Osteocyte (in vitro differentiated cells): ENCODE data around the gene PDGFRB. TPM values are rescaled to one million over a fixed set of nuclear protein-coding genes. Genes with fewer than 3 reads are reported as not detected.

Experiments used
- DNase-seq: peaks from one replicate; pipeline ENCODE4 v3.0.0; 2021; ENCODE audit warnings: mixed read lengths; ENCODE audit not compliant: unreplicated experiment; ENCODE audit errors: extremely low spot score
- H3K27ac Mint-ChIP-seq: one replicate; pipeline ENCODE4 v1.8.0; 2021; ENCODE audit warnings: mild to moderate bottlenecking, mixed read lengths; ENCODE audit not compliant: unreplicated experiment
- H3K27me3 Mint-ChIP-seq: one replicate; pipeline ENCODE4 v1.8.0; 2021; ENCODE audit warnings: mixed read lengths; ENCODE audit not compliant: unreplicated experiment
- H3K36me3 Mint-ChIP-seq: one replicate; pipeline ENCODE4 v1.8.0; 2021; ENCODE audit warnings: mixed read lengths; ENCODE audit not compliant: unreplicated experiment
- H3K4me1 Mint-ChIP-seq: one replicate; pipeline ENCODE4 v1.8.0; 2021; ENCODE audit warnings: mixed read lengths; ENCODE audit not compliant: unreplicated experiment
- H3K4me3 Mint-ChIP-seq: one replicate; pipeline ENCODE4 v1.8.0; 2021; ENCODE audit warnings: mild to moderate bottlenecking, moderate library complexity, mixed read lengths; ENCODE audit not compliant: unreplicated experiment
- H3K9me3 Mint-ChIP-seq: one replicate; pipeline ENCODE4 v1.8.0; 2021; ENCODE audit warnings: mixed read lengths; ENCODE audit not compliant: unreplicated experiment
- CTCF ChIP-seq: fragments of 200-600 bp; sonication (generic); IDR thresholded peaks from 2 replicates; pipeline ENCODE4 v1.5.0; 2021; ENCODE audit warnings: antibody characterized with exemption, mild to moderate bottlenecking, moderate library complexity
- total RNA-seq: library from RNA; stranded (reverse); gene quantifications from 2 replicates; pipeline ENCODE4 v1.2.1, GENCODE V29; 2021

Gene PDGFRB
- total RNA-seq, 1 donor from 2014 or later = 1,093 TPM

- H3K27ac Mint-ChIP-seq = peak overlapping the region; percentile 75
- peaks cover 46% of the 10 kb centered on the region for H3K4me1 Mint-ChIP-seq
- no peaks in the 10 kb centered on the region for H3K36me3 Mint-ChIP-seq
- no peak for DNase-seq
- H3K27me3 Mint-ChIP-seq = no peaks in the 10 kb centered on the region
- TF ChIP-seq CTCF = no peak
- H3K4me3 Mint-ChIP-seq = no peak overlapping the region
- H3K9me3 Mint-ChIP-seq = no peaks in the 10 kb centered on the region
Observed at GRCh38 chr5:150065346-150065745, 90.3 kb downstream of the PDGFRB start.

DNA sequence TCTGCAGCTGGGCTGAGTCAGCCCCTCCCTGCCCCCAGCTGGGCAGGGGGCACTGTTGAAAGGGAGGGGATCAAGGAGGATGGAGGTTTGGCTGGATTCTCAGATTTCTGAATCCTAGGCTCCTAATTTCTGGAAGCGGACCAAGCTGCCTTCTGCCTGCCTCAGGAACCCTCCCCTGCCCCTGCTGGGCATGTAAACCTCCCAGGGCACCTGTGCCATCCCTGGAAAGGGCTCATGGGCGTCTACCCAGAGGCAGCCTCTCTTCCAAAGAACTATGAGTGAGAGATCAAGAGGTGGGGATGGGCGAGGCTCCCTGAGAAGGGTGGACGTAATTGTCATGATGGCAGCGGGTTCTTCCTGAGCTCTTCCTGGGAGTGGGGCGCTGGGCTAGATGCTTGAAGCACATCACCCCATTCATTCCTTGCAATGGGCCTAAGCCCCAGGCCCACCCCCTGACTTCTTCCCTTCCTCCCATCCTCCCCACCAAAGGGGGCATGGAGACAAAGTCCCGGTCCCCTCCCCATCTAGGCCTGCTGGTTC lies 90.9 kb downstream of the PDGFRB start:
- no peak for DNase-seq

More for the DNA sequence above, 90.9 kb downstream of the PDGFRB start:
- Mint-ChIP-seq H3K4me3 (no peak overlapping the region), H3K27ac (peak overlapping the region; percentile 75), H3K27me3 (no peaks in the 10 kb centered on the region), H3K36me3 (no peaks in the 10 kb centered on the region), H3K4me1 (peaks cover 46% of the 10 kb centered on the region), H3K9me3 (no peaks in the 10 kb centered on the region)
- no peak for TF ChIP-seq CTCF

Other genes with a start within 250 kb of the PDGFRB start
- not detected in 2 replicates for gene PDE6A, start 211.1 kb downstream of the PDGFRB start, total RNA-seq
- gene SLC26A2, start 195.1 kb downstream of the PDGFRB start, total RNA-seq = 39.7 and 41.8 TPM in 2 replicates
- gene TIGD6, start 155.2 kb downstream of the PDGFRB start, total RNA-seq = 5.6 and 5.9 TPM in 2 replicates
- gene HMGXB3, start 155.1 kb downstream of the PDGFRB start, total RNA-seq = 54.6 and 58.6 TPM in 2 replicates
- gene CSF1R, start 69.3 kb downstream of the PDGFRB start, total RNA-seq = 1.1 and 1.2 TPM in 2 replicates
- 0.71 and 1.0 TPM in 2 replicates for gene CDX1, start 10.9 kb upstream of the PDGFRB start, total RNA-seq
- gene SLC6A7, start 34.2 kb upstream of the PDGFRB start, total RNA-seq = not detected in 2 replicates
- gene CAMK2A, start 133.9 kb upstream of the PDGFRB start, total RNA-seq = not detected in 2 replicates
- gene ARSI, start 147.1 kb upstream of the PDGFRB start, total RNA-seq = 0.51 and 0.81 TPM in 2 replicates
- 28.6 and 32.5 TPM in 2 replicates for gene TCOF1, start 201.9 kb upstream of the PDGFRB start, total RNA-seq